OCI-M2 (cell line): Measurements from ENCODE around the gene DCUN1D3.

Experiments used
- DNase-seq: peaks from one replicate; lab custom pipeline; 2025; ENCODE audit not compliant: unreplicated experiment; lab: John Stamatoyannopoulos, UW

DCUN1D3 gene

GRCh38 chr16:20894388-20894787 lies 5.8 kb downstream of the DCUN1D3 start:
- no peak for DNase-seq

- no peak for DNase-seq
Observed at GRCh38 chr16:20889625-20890275, 10.4 kb downstream of the DCUN1D3 start.

GRCh38 chr16:20887207-20887606 lies 13.0 kb downstream of the DCUN1D3 start:
- no peak for DNase-seq

GRCh38 chr16:20886320-20886719 lies 13.8 kb downstream of the DCUN1D3 start:
- DNase-seq = no peak

GRCh38 chr16:20884240-20884556 lies 16.0 kb downstream of the DCUN1D3 start:
- DNase-seq = no peak

GRCh38 chr16:20883554-20884239 lies 16.5 kb downstream of the DCUN1D3 start:
- DNase-seq = no peak

GRCh38 chr16:20881503-20881878 lies 18.7 kb downstream of the DCUN1D3 start:
- no peak for DNase-seq

- no peak for DNase-seq
Observed at GRCh38 chr16:20880867-20881502, 19.2 kb downstream of the DCUN1D3 start.

- no peak for DNase-seq
Observed at GRCh38 chr16:20879175-20880040, 20.8 kb downstream of the DCUN1D3 start.

GRCh38 chr16:20878682-20879147 lies 21.4 kb downstream of the DCUN1D3 start:
- DNase-seq = no peak

GRCh38 chr16:20875355-20875650 lies 24.9 kb downstream of the DCUN1D3 start:
- no peak for DNase-seq

GRCh38 chr16:20874088-20874581 lies 26.0 kb downstream of the DCUN1D3 start:
- no peak for DNase-seq

GRCh38 chr16:20873331-20873730 lies 26.8 kb downstream of the DCUN1D3 start:
- no peak for DNase-seq

GRCh38 chr16:20871941-20872815 lies 28.0 kb downstream of the DCUN1D3 start:
- no peak for DNase-seq

- no peak for DNase-seq
Observed at GRCh38 chr16:20871258-20871657, 28.9 kb downstream of the DCUN1D3 start.

- no peak for DNase-seq
Observed at GRCh38 chr16:20870122-20870820, 29.9 kb downstream of the DCUN1D3 start.

- DNase-seq = no peak
Observed at GRCh38 chr16:20868890-20869289, 31.3 kb downstream of the DCUN1D3 start.

- no peak for DNase-seq
Observed at GRCh38 chr16:20867585-20867984, 32.6 kb downstream of the DCUN1D3 start.

- DNase-seq = no peak
Observed at GRCh38 chr16:20866801-20867200, 33.4 kb downstream of the DCUN1D3 start.
